NCI-H1105 (cell line): Measurements from ENCODE around the gene DPP6.

Experiments
- DNase-seq: peaks from one replicate; lab custom pipeline; 2025; lab: John Stamatoyannopoulos, UW

DPP6 gene

DNA sequence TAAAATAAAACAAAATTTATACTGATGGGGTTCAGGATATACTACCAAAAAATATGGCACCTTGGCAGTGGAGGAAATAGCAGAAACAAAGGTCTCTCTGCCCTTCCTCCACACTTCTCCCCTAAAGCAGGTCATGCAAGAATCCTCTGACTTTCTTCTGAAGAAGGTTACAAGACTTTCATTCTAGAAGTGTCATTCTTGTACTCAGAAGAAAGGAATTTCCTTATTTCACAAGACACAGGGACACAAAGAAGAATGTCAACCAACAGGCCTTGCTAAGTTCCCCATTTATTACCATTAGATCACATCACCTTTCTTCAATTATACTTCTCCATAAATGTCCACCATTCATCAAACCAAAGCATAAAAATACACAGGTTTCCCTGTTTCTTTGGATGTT, 480.6 kb downstream of the DPP6 start:
- no peak for DNase-seq

DNA sequence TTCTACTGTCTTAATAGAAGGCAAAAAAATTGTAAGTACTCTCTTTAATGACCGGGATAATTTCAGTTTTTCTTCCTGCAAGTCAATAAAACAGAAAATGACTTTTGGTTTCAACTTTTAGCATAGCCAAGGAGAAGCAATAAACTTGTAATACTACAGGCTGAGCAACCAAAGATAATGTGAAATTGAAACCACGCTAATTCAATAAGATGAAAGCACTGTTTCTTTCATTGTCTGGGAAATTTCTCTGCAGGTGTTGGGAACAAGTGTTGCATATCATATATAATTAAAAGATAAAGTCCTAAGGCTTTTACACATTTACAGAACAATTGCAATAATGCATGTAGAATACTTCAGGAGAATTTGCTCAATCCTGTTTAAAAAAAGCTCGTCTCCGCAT, 488.4 kb downstream of the DPP6 start:
- DNase-seq, result no peak

DNA sequence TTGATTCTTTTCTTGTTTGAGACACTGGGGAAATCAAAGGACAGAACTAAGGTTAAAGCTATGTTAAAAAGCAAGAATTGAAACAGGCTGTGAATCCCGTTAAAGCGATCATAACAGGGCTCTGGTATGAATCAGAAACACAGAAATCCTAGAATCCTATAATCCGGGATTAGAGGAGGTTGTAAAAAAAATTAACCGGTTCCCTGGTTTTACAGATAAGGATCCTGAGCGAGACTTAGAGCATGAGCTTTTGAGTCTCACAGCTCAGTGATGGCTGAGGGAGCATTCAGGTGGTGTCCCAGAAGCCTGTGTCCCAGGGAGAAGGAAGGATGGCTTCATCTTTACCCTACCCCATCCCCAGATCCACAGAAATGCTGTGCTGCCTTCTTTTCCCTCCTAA, 489.4 kb downstream of the DPP6 start:
- no peak for DNase-seq

DNA sequence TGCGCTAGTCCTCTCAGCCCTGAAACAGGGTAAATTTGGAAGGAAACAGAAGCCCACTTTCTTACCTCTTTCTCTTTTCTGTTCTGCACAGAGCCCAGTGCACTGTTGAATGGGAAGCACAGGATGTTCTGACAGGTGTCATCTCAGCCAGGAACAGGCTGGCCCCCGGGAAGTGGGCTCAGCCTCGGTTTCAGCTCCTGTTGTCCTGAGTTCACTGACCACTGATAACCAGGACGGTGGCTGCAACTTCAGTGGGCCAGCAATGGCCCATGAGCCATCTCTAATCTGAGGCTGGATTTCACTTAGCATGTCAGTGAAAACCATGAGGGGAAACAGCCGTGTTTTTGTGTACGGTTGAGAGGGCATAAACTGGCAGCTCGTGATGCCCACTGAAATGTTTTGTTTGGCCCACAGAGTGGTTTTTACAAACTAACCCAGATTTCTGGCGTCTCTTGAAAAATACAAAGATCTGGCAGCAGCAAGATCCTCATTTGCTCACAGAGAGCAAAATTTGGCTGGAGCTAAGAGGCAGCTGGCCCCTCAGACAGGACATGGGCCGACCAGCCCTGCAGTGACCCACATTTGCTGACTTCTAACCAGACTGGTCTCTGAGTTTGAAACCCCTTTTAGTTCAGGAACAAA, 494.9 kb downstream of the DPP6 start:
- DNase-seq, result no peak

DNA sequence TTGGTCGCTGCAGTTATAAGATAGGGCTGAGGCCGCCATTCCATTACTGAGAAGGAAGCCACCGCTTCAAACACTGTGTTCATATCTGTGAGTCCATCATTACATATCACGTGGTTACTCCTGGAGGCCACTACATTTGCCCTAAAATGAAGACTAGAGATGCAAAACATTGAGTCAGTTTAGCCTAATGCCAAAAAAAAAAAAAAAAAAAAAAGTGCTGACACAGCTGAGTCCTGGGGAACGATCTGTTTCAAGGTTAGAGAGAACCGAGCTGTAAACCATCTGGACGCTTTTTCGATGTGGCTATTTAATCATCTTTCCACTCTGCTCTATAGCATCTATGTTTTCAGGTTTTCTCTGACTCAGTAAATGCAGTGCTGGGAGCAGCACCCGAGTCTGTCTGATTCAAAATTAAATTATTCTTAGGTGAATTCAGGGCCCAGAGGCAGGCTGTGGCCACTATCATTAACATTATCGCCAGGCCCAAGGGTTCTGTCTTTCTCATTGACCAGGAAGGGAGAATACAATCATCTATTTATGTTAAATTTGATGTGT, 501.6 kb downstream of the DPP6 start:
- no peak for DNase-seq

DNA sequence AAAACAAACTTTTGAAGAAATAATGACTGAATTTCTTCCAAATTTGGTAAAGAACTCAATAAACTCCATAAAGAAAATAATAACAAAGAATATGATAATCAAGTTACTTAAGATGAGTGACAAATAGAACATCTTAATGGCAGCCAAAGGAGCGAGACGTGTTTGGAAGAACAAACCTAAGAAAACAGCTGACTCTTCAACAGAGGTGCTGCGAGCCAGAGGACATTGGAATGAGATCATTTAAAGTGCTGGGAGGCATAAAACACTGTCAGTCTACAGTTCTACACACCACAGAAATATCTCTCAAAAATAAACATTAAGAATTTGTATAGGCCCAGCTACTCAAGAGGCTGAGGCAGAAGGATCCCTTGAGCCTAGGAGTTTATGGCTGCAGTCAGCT, 507.3 kb downstream of the DPP6 start:
- no peak for DNase-seq

DNA sequence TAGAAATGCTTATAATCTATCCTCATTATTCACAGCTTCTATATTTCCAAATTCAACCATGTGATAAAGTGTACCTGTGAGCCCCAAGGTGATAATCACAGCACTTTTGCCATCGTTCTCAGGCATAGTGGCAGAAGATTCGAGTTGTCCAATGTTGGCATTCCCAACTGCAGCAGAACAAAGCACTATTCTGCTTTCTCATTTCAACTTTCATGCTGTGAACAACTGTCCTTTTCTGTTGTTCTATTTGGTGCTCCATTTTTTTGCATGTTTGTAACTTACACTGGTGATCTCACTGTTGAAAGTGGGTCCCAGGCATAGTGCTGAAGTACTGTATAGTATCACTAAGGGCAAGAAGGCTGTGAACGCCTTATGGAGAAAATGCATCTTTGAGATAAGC, 512.5 kb downstream of the DPP6 start:
- DNase-seq, result no peak

DNA sequence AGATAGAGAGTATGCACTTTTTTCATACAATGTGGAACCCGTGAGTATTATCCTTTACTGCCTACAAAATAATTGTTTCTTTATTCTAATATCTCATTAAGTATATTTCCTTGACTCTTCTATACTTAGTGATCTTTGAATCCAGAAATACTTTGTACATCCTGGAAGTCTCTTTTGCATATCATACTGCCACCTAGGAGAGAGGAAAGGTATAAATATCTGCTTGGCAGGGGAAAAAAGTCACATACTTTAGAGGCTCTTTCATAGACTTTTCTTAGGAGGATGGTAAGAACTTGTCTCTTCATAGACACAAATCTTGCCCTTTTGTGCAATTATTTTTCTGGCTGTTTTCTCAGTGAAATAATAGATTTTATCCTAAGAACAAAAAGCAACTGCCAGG, 514.7 kb downstream of the DPP6 start:
- peak; percentile 8 for DNase-seq

DNA sequence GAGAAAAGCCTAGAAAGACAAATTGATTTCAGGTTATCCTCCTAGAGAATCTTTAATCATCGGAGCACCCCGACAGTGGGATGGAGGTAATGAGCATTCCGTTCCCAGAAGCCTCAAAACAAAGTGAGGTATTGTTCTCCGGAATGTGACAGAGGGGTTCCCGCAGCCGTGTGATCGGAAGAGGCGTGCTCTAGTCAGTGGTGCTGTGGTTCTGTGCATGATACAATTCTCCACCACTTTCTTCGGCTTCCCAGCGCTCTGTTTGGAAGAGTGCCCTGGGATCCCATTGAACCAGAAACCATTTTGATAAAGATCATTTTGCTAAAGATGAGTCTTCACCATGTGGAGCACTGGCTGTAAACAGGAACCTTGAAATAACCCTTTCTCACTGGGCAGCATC, 516.1 kb downstream of the DPP6 start:
- DNase-seq, result no peak

DNA sequence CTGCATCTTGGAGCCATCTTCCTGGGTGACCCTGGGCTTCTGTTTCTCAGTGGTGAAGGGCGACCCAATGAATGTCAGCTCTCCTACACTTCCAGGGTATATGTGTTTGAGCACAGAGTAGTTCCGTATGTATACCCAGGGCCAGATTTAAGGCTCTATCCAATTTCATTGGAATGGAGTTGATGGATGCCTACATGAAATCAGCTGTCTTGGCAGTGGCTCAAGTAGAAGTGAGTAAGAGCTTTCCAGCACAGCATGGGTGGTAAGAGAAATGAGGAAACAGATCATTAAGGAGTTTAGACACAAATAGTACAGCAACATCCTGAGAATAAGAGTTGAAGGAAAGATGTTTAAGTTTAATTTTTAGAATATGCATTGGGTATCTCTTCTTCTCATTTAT, 517.7 kb downstream of the DPP6 start:
- DNase-seq, result no peak

DNA sequence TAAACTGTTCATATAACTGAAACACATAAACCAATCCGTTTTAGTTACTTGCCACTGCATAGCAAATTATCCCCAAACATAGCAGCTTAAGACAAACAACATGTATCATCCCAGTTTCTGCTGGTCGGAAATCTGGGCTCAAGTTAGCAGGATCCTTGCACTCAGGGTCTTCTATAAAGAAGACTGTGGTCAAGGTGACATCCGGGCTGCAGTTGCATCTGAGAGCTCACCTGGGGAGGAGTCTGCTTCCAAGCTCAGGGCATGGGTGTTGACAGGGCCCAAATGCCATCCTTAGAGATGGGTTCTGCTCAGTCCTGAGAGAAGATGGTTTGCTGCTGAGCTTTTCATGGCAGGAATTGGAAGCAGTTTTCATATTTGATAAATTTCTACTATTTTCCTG, 519.6 kb downstream of the DPP6 start:
- no peak for DNase-seq

DNA sequence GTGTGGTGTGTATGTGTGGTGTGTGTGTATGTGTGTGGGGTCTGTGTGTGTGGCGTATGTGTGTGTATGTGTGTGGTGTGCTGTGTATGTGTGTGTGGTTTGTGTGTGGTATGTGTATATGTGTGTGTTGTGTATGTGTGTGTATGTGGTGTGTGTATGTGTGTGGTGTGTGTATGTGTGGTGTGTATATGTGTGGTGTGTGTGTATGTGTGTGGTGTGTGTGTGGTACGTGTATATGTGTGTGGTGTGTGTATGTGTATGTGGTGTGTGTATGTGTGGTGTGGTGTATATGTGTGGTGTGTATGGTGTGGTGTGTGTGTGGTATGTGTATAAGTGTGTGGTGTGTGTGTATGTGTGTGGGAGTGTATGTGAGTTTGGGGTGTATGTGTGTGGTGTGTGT, 522.0 kb downstream of the DPP6 start:
- no peak for DNase-seq

DNA sequence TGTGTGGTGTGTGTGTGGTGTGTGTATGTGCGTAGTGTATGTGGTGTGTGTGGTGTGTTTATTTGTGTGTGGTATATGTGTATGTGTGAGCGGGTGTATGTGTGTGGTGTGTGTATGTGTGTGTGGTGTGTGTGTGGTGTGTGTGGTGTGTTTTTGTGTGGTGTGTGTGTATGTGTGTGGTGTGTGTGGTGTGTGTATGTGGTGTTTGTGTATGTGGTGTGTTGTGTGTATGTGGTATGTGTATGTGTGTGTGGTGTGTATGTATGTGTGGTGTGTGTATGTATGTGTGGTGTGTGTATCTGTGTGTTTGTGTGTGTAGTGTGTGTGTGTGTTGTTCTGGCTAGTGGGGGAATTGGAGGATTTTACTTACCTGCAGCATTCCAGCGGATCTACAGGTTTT, 523.3 kb downstream of the DPP6 start:
- no peak for DNase-seq

DNA sequence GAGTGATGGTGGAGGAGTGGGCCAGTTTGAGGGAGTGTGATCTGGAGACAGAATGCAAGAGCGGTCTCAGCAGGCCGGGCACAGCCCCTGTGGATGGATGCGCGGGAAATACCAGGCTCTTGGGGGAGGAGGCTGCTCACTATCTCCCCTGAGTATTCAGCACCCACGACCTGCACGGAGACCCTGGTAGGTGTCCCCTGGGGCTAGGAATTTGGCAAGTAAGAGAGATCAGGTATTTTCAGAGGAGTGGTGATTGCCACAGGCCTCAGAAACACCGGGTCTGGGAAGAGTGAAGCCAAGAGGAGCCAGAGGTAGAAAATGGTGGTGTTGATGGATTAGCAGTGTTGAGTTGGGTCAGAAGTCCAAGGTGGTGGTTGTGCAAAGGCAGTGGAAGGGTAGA, 524.4 kb downstream of the DPP6 start:
- DNase-seq, result no peak

DNA sequence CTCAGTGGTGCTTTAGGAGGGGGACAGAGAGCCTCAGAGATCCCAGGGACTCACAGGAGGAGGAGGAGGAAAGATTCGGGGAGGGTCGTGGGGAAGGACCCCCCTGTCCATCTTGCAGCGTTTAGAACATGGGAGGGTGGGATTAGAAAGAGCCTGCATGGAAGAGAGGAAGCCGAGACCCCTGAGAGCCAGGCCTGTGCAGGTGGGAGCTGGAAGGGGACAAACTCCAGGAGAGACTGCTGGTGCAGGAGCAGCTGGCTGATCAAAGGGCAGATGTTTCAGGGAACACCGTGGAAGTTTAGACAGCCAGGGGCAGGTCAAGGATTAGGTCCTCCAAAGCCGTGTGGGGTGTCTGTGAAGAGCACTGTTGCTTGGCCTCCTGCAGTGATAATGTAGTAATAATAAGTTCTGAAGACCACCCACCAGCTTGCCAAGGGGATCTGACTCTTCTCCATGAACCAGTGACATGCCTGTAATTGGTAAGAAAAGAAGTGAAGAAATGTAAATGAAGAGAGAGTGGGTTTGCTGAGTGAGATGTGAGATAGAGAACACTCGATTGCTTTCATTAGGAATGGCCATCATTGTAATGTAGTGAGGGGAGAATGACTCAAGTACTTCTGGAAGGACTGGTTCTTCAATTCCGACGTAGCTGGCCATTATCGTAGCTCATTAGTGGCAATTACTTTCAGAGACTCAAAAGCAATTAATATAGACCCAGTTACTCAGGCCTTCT, 525.1 kb downstream of the DPP6 start:
- peak; percentile 84 for DNase-seq

DNA sequence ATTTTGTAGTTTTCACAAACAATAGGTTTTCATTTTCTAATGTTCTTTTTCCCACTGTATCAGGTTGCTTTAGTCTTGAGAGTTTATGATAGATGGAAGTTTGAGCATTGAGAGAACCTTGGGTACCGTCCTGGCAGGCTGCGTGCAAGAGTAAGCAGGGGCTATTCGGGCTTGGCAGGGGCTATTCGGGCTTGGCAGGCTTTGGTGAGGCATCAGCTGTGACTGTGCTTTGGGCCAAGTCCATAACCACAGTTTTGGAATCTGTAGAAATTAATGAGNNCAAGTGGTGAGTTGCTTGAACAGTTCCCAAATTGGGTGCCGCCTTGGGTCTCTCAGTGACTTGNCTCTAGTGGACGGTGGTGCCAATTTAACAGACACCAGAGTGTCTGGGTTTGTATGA, 526.1 kb downstream of the DPP6 start:
- no peak for DNase-seq

DNA sequence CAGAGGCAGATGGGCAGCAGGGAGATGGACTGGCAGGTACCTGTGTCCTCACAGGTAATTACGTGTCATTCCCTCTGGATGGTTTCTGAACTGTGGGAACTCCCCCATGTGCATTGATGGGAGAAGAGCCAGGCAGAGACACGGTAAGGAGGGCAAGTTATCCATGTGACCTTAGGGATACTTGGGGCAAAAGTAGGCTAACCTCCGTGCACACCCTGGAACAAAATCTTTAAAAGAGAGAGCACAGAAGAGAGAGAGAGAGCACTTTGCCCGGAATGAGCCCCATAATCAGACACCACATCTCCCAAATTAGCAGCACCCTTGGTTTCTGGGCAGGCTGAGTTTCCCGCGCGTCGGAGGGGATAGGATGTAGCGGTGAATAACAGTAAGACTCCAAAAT, 527.5 kb downstream of the DPP6 start:
- DNase-seq, result no peak

DNA sequence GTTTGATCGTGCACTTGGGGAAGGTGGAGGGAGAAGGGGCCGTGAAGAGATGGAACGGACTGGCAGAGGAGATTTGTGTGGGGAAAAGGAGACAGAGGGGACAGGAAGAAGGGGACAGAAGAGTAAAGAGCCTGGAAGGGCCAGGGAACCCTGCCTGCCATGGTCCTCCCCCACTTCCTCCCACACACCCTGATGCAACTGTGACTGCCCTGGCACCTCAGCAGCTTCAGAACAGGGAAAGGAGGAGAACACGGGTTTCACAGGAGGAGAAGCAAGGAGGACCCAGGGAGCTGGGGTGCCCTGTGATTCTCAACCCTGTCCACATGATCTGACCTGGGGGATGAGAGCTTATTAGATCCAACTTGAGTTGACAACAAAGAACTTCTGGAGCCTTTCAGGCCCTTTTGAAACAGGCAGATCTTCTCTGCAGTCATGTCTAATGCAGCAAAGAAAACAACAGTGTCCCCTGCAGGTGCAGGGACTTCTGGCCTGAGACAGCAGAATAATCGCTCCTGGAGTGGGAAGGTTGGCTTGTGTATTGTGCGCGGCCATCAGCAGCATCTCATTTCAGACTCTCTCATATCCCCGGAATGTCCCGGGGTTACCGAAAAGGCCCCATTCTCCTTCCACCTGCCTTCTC, 529.2 kb downstream of the DPP6 start:
- DNase-seq, result no peak

DNA sequence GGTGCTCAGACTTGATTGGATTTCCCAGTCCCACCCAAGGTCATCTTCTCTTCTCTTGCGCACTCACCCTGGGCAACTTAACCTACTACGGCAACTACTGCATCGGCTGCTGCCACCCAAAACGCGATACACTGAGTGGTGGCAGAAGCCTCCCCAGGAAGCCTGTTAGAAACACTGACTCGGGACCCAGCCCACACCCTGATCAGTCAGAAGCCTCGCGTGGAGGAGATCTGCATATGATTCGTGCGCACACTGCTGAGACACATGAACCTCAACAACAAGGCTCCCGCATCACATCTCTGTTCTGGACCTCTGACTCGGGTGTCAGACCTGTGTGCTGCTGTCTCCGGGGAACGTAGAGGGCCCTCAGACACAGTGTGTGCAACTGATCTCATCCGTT, 531.3 kb downstream of the DPP6 start:
- no peak for DNase-seq

DNA sequence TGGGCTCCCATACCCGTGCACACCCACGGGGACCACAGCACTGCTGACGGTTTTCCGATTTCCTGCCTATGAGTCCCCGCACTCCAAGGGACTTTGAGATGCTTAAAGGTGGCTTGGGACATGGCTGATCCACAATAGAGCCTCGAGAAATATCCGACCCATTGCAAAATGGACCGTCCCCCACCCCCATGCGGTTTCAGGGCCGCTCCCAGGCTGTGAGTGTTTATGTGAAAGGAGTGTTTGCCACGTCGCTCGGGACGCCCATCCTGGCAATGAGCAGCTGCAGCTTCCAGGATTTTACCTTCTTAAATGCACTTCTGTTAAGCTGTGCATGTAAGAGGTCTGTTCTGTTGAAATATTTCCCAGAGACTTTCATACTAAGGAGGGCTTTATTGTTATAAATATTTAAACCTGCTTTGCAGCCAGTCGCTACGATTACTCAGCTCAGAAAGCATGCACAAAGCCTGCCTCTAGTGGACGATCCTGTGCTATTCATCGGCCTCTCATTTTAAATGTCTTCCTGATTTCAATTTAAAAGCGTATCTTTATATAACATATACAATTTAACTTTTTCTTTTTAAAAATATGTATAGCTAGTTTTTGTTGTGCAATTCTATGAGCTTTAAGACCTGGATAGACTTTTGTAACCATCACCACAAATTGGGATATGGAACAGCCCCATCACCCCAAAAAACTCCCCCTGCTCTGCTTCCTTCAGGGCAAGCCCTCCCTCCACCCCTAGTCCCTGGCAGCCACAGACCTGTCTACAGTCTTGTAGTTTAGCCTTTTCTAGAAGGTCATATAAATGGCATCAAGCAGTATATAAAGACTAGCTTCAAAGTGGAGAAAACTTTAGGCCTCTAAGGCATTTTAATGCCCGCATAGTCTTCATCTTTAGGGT, 532.4 kb downstream of the DPP6 start:
- DNase-seq, result no peak

DNA sequence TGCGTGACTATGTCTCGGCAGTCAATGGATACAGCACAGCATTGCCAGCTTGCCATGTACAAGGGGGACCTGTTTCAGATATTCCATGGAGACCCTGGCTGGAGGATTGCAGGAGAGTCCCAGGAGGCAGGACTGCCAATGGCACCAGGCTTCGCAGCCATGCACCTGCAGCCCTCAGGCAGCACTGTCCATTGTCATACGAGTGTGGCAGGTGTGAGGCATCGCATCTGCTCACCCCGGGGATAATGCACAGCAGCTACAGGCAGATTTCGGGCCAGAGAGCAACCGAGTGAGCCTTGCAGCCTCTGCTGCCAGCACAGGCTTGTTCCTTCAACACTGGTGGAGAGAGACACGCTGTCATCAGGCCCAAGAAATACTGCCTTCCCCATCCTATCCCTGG, 535.6 kb downstream of the DPP6 start:
- DNase-seq, result peak; percentile 35

DNA sequence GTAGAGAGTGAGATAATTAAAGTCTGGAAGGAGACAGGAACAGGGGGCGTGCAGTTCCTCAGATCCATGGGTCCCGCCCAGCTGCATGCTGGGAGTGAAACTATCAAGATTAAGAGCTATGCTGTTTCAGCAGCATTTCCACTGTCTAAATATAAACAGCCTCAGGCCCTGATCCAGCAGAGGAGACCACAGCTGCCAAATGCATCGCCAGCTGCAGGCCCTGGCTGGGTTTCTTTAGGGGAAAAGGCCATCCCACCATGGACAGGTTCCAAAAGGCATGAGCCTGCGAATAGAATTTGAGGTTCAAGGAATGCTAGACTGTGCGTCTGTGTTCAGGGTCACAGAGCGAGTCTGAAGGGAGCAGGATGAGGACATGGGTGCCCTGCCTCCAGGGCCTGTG, 539.3 kb downstream of the DPP6 start:
- peak; percentile 37 for DNase-seq
